ENCODE measurements around the gene ACTL6B.

- peak; percentile 38 for TF ChIP-seq POLR2AphosphoS5 (IDR thresholded peaks at IDR 0.05; ENCODE audit: insufficient read depth, low read depth, low read length)
- TF ChIP-seq CTCF (IDR thresholded peaks at IDR 0.05; ENCODE audit: extremely low read depth in 1 of 2, insufficient read depth in 1 of 2, low read depth in 1 of 2, low read length in 2 of 2) = no peak
- TF ChIP-seq MAX (IDR thresholded peaks at IDR 0.05; ENCODE audit: insufficient read depth, insufficient read length) = no peak
- TF ChIP-seq EZH2 (IDR thresholded peaks at IDR 0.05; ENCODE audit: borderline replicate concordance, low read depth, low read length, severe bottlenecking) = no peak
- no peak for TF ChIP-seq FOS (IDR thresholded peaks at IDR 0.05; ENCODE audit: borderline replicate concordance, insufficient read depth, low read length)
Measured at GRCh38 chr7:100693312-100694097, 37.3 kb upstream of the ACTL6B start.
